Measurements from ENCODE around the gene HMCN2. TPM values are rescaled to one million over a fixed set of nuclear protein-coding genes. Genes with fewer than 3 reads are reported as not detected.

Gene HMCN2
- total and polyA plus RNA-seq, 4 donors = 0.24 to 1.8 (median 0.29) TPM

GRCh38 chr9:130288926-130289690 is 23.5 kb downstream of the HMCN2 start:
- 63% methylated on average over 13 of the region's 13 CpGs for WGBS
- Histone ChIP-seq H3K4me3 (ENCODE audit: low read depth in 1 of 3, low read length in 3 of 3) (no peak overlapping the region), H3K36me3 (ENCODE audit: control insufficient read depth in 4 of 4, insufficient read depth in 3 of 4, low read depth in 1 of 4, low read length in 3 of 4) (no peaks in the 10 kb centered on the region), H3K4me1 (ENCODE audit: control insufficient read depth in 4 of 4, insufficient read depth in 4 of 4, low read length in 3 of 4) (peaks cover 0 to 3% (median 0%) of the 10 kb centered on the region in 4 donors), H3K27ac (ENCODE audit: low read depth in 1 of 2, low read length in 2 of 2) (no peak overlapping the region), H3K27me3 (ENCODE audit: control insufficient read depth in 4 of 4, insufficient read depth in 4 of 4, low read length in 3 of 4) (no peaks in the 10 kb centered on the region), H3K9me3 (ENCODE audit: control insufficient read depth in 4 of 4, low read length in 3 of 4) (no peaks in the 10 kb centered on the region), H3K9ac (ENCODE audit: low read depth in 1 of 2, low read length in 2 of 2) (no peak overlapping the region)
- no peak for TF ChIP-seq FOXA2 (IDR thresholded peaks at IDR 0.05)
- no peak for DNase-seq (ENCODE audit: low spot score)

GRCh38 chr9:130289711-130290241 is 24.2 kb downstream of the HMCN2 start:
- H3K9me3 ChIP-seq (ENCODE audit: control insufficient read depth in 4 of 4, low read length in 3 of 4) = no peaks in the 10 kb centered on the region

More at GRCh38 chr9:130289711-130290241, 24.2 kb downstream of the HMCN2 start:
- TF ChIP-seq HNF4A (conservative IDR thresholded peaks at IDR 0.05) (no peak), CTCF (IDR thresholded peaks at IDR 0.05; ENCODE audit: low read depth, low read length, missing input control) (no peak), ZBTB33 (IDR thresholded peaks at IDR 0.05) (no peak), GABPA (IDR thresholded peaks at IDR 0.05 in 1 of 2, conservative IDR thresholded peaks at IDR 0.05 in 1 of 2) (no peak), ATF3 (IDR thresholded peaks at IDR 0.05) (no peak), HNF4G (IDR thresholded peaks at IDR 0.05) (no peak), REST (IDR thresholded peaks at IDR 0.05) (no peak), EGR1 (IDR thresholded peaks at IDR 0.05; ENCODE audit: low read depth in 2 of 2) (no peak), YY1 (IDR thresholded peaks at IDR 0.05) (no peak), NR2F2 (IDR thresholded peaks at IDR 0.05) (no peak), RXRA (IDR thresholded peaks at IDR 0.05) (no peak), FOXA1 (IDR thresholded peaks at IDR 0.05) (no peak), SP1 (IDR thresholded peaks at IDR 0.05) (no peak)
- DNase-seq (ENCODE audit: low spot score) = no peak
- Histone ChIP-seq H3K27ac (ENCODE audit: low read depth in 1 of 2, low read length in 2 of 2) (no peak overlapping the region), H3K27me3 (ENCODE audit: control insufficient read depth in 4 of 4, insufficient read depth in 4 of 4, low read length in 3 of 4) (no peaks in the 10 kb centered on the region), H3K4me3 (ENCODE audit: low read depth in 1 of 3, low read length in 3 of 3) (no peak overlapping the region), H3K4me1 (ENCODE audit: control insufficient read depth in 4 of 4, insufficient read depth in 4 of 4, low read length in 3 of 4) (peaks cover 0 to 3% (median 0%) of the 10 kb centered on the region in 4 donors), H3K9ac (ENCODE audit: low read depth in 1 of 2, low read length in 2 of 2) (no peak overlapping the region), H3K36me3 (ENCODE audit: control insufficient read depth in 4 of 4, insufficient read depth in 3 of 4, low read depth in 1 of 4, low read length in 3 of 4) (no peaks in the 10 kb centered on the region)
- 77% methylated on average over 12 of the region's 12 CpGs for WGBS

Data from liver (tissue), 9 donors.